RWPE2 (cell line): ENCODE data around the gene SCAMP1.

Source experiments
- ATAC-seq: fragments of 200-7000 bp; cut with Tn5 transposase; 3 replicates; pipeline ENCODE4 v1.9.1; 2021; ENCODE audit warnings: low read depth
- DNase-seq: peaks from one replicate; pipeline ENCODE4 v3.0.0-alpha.2; 2020; ENCODE audit warnings: low spot score
- H3K27ac ChIP-seq: fragments of 450-650 bp; 2 replicates; pipeline ENCODE4 v1.5.1; 2017; ENCODE audit warnings: mild to moderate bottlenecking; ENCODE audit not compliant: poor library complexity, severe bottlenecking
- H3K27me3 ChIP-seq: fragments of 250-450 bp; sonication (Bioruptor Pico); 2 replicates; pipeline ENCODE4 v1.5.1; 2021; ENCODE audit warnings: mild to moderate bottlenecking, moderate library complexity; ENCODE audit not compliant: insufficient read depth, poor library complexity, severe bottlenecking
- H3K36me3 ChIP-seq: fragments of 250-450 bp; sonication (Bioruptor Pico); 2 replicates; pipeline ENCODE4 v1.5.1; 2020; ENCODE audit warnings: low read depth, mild to moderate bottlenecking, moderate library complexity
- H3K4me1 ChIP-seq: fragments of 250-450 bp; sonication (Bioruptor Pico); 2 replicates; pipeline ENCODE4 v1.5.1; 2021; ENCODE audit warnings: mild to moderate bottlenecking, moderate library complexity; ENCODE audit not compliant: insufficient read depth, poor library complexity, severe bottlenecking
- H3K4me3 ChIP-seq: fragments of 250-450 bp; sonication (Bioruptor Pico); 2 replicates; pipeline ENCODE4 v1.5.1; 2021; ENCODE audit warnings: mild to moderate bottlenecking, moderate library complexity; ENCODE audit not compliant: severe bottlenecking
- H3K9me3 ChIP-seq: fragments of 250-450 bp; sonication (Bioruptor Pico); 2 replicates; pipeline ENCODE4 v1.5.1; 2021; ENCODE audit warnings: mild to moderate bottlenecking, moderate library complexity; ENCODE audit not compliant: severe bottlenecking
- TF ChIP-seq, protein P1 (sequence below): fragments of 450-650 bp; IDR thresholded peaks from one replicate; pipeline ENCODE4 v1.5.1; 2017; ENCODE audit warnings: mild to moderate bottlenecking, moderate library complexity; ENCODE audit not compliant: poor library complexity, severe bottlenecking

The SCAMP1 gene

DNA sequence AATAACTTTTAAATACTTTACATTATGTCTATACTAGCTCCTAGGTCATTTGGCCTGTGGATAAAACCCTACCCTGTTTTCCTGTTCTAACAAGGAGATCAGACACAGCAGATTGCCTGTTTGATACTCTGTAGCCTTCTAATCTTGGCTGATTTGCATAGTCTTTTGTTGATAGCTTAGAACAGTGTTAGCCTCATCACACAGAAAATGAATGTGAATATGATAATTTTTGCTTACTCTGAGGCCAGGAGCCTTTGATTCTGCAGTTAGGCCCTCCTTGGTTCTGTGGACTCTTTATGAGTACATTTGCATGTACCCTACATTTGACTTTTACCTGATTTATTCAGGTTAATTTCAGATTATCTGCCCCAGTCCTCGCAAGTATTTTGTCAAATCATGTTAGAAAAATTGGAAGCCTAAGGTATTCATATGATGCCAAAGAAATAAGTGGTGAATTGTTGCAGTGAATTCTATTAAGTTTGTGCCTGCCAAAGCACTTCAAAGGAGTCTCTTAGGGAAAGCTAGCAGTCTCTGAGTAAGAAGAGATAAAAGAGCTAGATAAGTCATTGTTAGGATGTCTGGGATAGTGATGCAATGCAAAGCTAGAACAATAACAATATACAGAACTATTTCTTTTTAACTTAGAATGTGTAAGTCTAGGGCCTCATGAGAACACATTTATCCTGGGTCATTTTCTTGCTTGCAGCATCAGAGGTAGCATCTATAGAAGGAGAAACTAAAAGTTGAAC, 56.4 kb downstream of the SCAMP1 start:
- Histone ChIP-seq H3K4me3 (no peak overlapping the region), H3K27me3 (no peaks in the 10 kb centered on the region), H3K9me3 (no peaks in the 10 kb centered on the region), H3K4me1 (no peaks in the 10 kb centered on the region), H3K36me3 (peaks cover 15% of the 10 kb centered on the region), H3K27ac (no peak overlapping the region)
- ATAC-seq = no peak
- TF ChIP-seq, protein P1, sequence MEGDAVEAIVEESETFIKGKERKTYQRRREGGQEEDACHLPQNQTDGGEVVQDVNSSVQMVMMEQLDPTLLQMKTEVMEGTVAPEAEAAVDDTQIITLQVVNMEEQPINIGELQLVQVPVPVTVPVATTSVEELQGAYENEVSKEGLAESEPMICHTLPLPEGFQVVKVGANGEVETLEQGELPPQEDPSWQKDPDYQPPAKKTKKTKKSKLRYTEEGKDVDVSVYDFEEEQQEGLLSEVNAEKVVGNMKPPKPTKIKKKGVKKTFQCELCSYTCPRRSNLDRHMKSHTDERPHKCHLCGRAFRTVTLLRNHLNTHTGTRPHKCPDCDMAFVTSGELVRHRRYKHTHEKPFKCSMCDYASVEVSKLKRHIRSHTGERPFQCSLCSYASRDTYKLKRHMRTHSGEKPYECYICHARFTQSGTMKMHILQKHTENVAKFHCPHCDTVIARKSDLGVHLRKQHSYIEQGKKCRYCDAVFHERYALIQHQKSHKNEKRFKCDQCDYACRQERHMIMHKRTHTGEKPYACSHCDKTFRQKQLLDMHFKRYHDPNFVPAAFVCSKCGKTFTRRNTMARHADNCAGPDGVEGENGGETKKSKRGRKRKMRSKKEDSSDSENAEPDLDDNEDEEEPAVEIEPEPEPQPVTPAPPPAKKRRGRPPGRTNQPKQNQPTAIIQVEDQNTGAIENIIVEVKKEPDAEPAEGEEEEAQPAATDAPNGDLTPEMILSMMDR = no peak
- no peak for DNase-seq

DNA sequence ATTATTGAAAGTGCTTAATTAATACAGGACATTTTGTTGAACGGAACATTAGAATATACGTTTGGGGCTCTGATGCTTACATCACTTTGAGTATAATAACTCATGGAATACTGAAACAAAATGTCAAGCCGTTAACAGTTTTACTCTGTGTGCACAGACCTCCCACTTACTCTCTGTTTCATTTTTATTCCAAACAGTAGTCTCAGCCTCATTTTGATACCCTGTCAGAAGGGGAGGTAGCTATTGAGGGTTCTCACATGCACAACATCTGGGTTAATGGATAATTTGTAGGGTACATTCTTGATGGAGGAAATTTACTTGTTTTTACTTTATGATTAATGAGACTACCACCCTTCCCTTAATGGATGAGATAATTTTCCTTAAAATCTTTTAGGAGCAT, 59.0 kb downstream of the SCAMP1 start:
- Histone ChIP-seq H3K4me3 (no peak overlapping the region), H3K4me1 (no peaks in the 10 kb centered on the region), H3K27ac (no peak overlapping the region), H3K9me3 (no peaks in the 10 kb centered on the region), H3K36me3 (peaks cover 15% of the 10 kb centered on the region), H3K27me3 (no peaks in the 10 kb centered on the region)
- DNase-seq = no peak
- TF ChIP-seq, protein P1 = no peak
- ATAC-seq = no peak

- DNase-seq (no peak), ATAC-seq (no peak)
- TF ChIP-seq, protein P1 = no peak
- H3K4me3 ChIP-seq = no peak overlapping the region
- no peak overlapping the region for H3K27ac ChIP-seq
- no peaks in the 10 kb centered on the region for H3K9me3 ChIP-seq
- peaks cover 20% of the 10 kb centered on the region for H3K36me3 ChIP-seq
- no peaks in the 10 kb centered on the region for H3K27me3 ChIP-seq
- H3K4me1 ChIP-seq = no peaks in the 10 kb centered on the region
Measured at GRCh38 chr5:78420548-78420947, 60.1 kb downstream of the SCAMP1 start.

GRCh38 chr5:78424665-78425064, 64.2 kb downstream of the SCAMP1 start:
- H3K4me1 ChIP-seq = no peaks in the 10 kb centered on the region
- no peak overlapping the region for H3K27ac ChIP-seq
- H3K36me3 ChIP-seq = peaks cover 14% of the 10 kb centered on the region
- TF ChIP-seq, protein P1 = no peak
- H3K27me3 ChIP-seq = no peaks in the 10 kb centered on the region
- H3K4me3 ChIP-seq = no peak overlapping the region
- DNase-seq = no peak
- ATAC-seq = no peak
- H3K9me3 ChIP-seq = no peaks in the 10 kb centered on the region

GRCh38 chr5:78429332-78429980, 69.0 kb downstream of the SCAMP1 start:
- Histone ChIP-seq H3K4me1 (peaks cover 3% of the 10 kb centered on the region), H3K27ac (no peak overlapping the region), H3K9me3 (peaks cover 4% of the 10 kb centered on the region), H3K4me3 (no peak overlapping the region), H3K36me3 (peaks cover 27% of the 10 kb centered on the region; the same call in 1 of the 2 replicates), H3K27me3 (no peaks in the 10 kb centered on the region)
- no peak for ATAC-seq
- no peak for DNase-seq
- TF ChIP-seq, protein P1 = no peak
